Astrocyte of the cerebellum (primary cell): ENCODE data around the gene IL13.

Source experiments
- DNase-seq: peaks from one replicate; pipeline ENCODE4 v3.0.0-alpha.2; 2011; ENCODE audit warnings: low read depth
- H3K4me3 ChIP-seq: 2 replicates; pipeline ENCODE4 v1.5.1; 2011; ENCODE audit warnings: mild to moderate bottlenecking, low read depth, low read length, moderate library complexity
- in situ Hi-C: cut with HindIII; loops from 2 replicates; pipeline ENCODE4 v1.10.0; 2017; ENCODE audit warnings: low sequenced_read_pairs
- TF ChIP-seq, protein P1 (sequence below): IDR thresholded peaks from 2 replicates; pipeline ENCODE4 v1.5.1; 2012; ENCODE audit warnings: low read length, low read depth, moderate library complexity, mild to moderate bottlenecking; ENCODE audit errors: missing control alignments

The IL13 gene

DNA sequence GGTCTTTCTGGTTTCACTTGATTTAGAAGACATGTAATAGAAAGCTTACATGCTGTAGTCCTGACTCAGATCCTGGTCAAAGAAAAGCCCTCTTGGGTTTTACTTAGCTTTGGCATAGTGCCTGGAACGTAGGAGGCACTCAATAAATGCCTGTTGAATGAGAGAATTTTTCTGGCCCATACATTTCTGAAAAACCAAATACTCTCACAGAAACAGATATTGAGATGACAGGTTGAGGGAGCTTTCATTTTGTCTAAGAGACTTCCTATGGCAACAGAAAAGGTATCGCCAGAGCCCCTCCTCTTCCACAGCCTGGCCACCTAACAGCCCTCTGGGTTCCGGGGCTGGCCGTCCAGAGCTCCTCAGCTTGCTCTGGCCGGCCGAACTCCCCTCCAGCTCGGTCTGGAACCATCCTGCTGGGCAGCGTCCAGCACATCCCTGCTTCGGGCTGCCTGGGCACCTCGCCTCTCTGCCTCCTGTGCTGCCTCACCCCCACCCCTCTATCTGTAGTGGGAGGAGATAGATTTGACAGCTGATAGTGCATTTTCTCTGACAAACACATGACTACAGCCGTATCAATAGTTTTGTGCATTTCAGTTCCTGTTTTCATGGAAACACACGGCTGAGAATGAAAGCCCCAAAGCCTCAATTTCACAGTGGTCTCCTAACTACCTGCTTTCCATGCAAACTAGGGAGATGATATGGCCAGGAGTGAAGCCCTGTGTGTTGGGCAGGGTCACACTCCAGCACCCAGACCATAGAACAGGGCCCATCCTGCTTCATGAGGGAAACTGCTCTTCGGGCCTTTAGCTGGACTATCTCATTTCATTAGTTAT, 16.9 kb downstream of the IL13 start:
- H3K4me3 ChIP-seq: no peak overlapping the region
- TF ChIP-seq, protein P1, sequence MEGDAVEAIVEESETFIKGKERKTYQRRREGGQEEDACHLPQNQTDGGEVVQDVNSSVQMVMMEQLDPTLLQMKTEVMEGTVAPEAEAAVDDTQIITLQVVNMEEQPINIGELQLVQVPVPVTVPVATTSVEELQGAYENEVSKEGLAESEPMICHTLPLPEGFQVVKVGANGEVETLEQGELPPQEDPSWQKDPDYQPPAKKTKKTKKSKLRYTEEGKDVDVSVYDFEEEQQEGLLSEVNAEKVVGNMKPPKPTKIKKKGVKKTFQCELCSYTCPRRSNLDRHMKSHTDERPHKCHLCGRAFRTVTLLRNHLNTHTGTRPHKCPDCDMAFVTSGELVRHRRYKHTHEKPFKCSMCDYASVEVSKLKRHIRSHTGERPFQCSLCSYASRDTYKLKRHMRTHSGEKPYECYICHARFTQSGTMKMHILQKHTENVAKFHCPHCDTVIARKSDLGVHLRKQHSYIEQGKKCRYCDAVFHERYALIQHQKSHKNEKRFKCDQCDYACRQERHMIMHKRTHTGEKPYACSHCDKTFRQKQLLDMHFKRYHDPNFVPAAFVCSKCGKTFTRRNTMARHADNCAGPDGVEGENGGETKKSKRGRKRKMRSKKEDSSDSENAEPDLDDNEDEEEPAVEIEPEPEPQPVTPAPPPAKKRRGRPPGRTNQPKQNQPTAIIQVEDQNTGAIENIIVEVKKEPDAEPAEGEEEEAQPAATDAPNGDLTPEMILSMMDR: no peak
- in situ Hi-C loops: no loop called here
- peak; percentile 91 for DNase-seq

DNA sequence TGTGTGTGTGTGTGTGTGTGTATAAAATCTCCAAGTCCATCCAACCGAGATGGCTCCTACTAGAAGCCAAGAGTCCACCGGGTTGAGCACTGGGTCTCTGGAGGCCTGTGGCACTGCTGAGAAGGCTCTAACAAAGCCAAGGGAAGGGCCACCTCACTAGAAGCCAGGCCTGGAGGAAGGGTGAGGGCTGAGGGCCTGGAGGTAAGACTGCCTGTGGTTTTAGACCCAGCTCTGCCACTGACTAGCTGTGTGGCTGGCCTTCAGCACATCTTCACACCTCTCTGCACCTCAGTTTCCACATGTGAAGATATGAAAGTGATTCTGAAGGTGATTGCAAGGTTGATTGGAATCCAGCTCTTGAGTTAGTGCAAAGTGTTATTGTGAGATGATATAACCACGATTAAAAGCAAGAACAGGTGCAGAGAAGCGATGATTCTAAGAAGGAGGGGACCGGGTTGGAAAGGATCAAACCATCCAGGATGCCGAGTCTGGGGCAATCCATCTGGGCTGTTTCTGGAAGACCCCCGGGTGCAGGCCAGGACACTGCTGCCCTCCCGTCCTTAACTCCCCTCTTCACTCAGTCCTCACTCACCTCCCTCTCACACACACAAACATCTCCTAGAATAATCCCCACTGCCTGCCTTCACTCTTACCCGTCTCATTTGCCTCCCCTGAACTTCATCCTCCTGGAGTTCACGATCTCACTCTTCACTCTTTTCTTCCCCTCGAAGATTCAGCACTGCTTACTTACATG, 18.1 kb downstream of the IL13 start:
- in situ Hi-C loops: no loop called here
- DNase-seq: no peak
- H3K4me3 ChIP-seq: no peak overlapping the region
- TF ChIP-seq, protein P1: no peak

DNA sequence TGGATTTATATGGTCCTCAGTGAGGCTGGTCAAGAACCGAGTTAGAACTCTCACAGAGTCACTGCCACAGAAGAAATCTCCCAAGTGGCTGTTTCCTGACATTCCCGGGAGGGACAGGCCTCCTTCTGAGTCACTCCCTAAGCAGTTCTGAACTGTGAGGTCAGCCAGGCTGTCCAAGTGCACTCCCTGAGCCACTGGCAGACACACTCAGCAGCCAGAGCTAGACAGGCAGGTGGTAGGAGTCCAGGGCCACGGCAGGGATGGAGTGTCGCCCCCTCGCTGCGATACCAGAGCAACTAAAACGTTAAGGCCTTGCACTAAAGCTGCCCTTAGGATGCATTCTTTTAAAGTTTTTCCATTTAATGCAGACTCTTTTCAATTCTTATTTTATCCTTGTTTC, 19.2 kb downstream of the IL13 start:
- no peak overlapping the region for H3K4me3 ChIP-seq
- in situ Hi-C loops: no loop called here
- peak; percentile 39 for DNase-seq
- TF ChIP-seq, protein P1: peak; percentile 29

DNA sequence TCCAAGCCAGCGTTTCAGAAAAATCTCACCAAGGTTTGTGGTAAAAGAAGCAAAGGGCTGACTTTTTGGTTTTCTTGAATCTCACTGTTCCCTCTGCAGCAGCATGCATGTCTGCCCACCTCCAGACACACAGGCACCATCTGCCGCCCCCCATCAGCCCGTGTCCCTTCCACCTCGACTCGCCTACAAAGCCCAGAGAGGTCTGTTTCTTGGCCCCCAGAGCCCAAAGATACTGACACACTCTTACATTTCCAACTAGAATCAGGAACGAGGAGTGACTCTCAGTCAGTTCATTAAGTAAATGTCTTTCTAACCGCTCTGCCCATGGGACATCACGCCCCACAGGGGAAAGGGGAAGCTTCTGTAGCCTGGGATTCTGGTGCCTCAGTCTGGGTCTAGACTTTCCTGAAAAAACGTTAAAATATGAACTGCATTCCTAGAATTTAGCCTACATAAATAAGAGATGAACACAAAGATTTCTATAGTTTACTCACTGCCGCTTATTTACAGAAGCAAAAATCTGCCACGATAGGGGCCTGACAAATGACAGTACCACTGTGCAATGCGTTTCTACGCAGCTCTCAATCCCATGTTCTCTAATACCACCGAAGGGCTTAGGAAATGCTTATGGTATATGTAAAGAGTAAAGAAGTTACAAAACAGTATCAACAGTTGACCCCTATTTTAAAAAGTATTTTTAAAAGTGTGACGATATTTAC, 19.9 kb downstream of the IL13 start:
- TF ChIP-seq, protein P1: no peak
- H3K4me3 ChIP-seq: no peak overlapping the region
- no peak for DNase-seq
- in situ Hi-C loops: no loop called here

DNA sequence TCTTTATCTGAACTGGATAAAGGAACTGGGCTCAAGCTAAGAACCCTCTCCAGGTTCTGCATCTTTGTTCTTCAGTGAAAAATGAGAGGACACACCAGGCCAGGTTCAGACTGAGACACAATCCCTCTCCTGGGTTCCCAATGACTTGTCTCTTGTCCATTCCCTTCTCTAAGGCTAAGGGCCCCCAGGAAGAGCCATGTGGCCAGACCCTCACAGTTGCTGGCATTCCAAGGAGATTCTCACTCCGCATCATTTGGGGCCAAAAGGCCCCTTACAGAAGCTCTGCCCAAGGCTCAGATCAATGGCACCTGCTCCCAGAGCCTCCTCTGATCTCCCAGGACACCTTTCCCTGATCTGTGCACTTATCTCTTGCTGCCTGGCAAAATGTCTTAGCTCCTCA, 20.8 kb downstream of the IL13 start:
- no peak overlapping the region for H3K4me3 ChIP-seq
- in situ Hi-C loops: no loop called here
- TF ChIP-seq, protein P1: no peak
- no peak for DNase-seq

DNA sequence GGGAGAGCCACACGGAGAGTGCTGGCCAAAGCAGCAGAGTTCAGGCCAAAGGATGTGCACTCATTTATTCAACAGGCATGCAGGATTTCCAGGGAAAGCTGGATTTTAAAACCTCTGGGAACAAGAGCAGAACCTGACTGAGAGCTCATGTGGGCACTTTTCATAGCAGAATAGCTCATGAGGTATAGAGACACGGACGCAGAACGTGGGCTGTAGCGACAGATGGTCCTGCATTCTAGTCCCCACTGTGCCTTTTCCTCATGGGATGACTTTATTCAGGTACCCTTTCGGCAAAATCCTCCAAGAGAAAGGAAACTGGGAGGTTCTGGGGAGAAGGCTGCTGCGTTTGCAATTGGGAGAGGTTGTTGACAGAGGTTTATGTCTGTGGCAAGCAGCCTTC, 21.2 kb downstream of the IL13 start:
- in situ Hi-C loops: no loop called here
- TF ChIP-seq, protein P1: no peak
- no peak for DNase-seq
- no peak overlapping the region for H3K4me3 ChIP-seq
